Activated B cell treated with CpG ODN at 0.5 μM for 24 hours (primary cell): Measurements from ENCODE around the gene SUSD2. TPM values are rescaled to one million over a fixed set of nuclear protein-coding genes. Genes with fewer than 3 reads are reported as not detected.
A peak's percentile ranks its signal among the peaks of the same experiment; 100 is the strongest.

Experiments used
- ATAC-seq: fragments of 200-7000 bp; cut with Tn5 transposase; one replicate; pipeline ENCODE4 v1.10.0; 2021; ENCODE audit warnings: low read depth, mild to moderate bottlenecking, moderate library complexity
- CTCF ChIA-PET: fragments of 350-600 bp; sonication (Branson Sonifier 250); formaldehyde crosslinking; loops from one replicate; lab custom pipeline; 2021; ENCODE audit warnings: antibody characterized with exemption; lab: Charles Lee
- POLR2A ChIA-PET: fragments of 350-600 bp; sonication (Branson Sonifier 250); formaldehyde crosslinking; loops from one replicate; lab custom pipeline; 2021; ENCODE audit warnings: antibody characterized with exemption; lab: Charles Lee
- DNase-seq: peaks from one replicate; pipeline ENCODE4 v3.0.0; 2022
- H3K27ac Mint-ChIP-seq: one replicate; pipeline ENCODE4 v1.8.0; 2020; ENCODE audit warnings: mixed read lengths
- H3K27me3 Mint-ChIP-seq: one replicate; pipeline ENCODE4 v1.8.0; 2021; ENCODE audit warnings: mixed read lengths
- H3K36me3 Mint-ChIP-seq: one replicate; pipeline ENCODE4 v1.8.0; 2021; ENCODE audit warnings: low read depth, mixed read lengths
- H3K4me1 Mint-ChIP-seq: one replicate; pipeline ENCODE4 v1.8.0; 2021; ENCODE audit warnings: mixed read lengths
- H3K4me3 Mint-ChIP-seq: one replicate; pipeline ENCODE4 v1.8.0; 2020; ENCODE audit warnings: mild to moderate bottlenecking, mixed read lengths
- H3K9me3 Mint-ChIP-seq: one replicate; pipeline ENCODE4 v1.8.0; 2020; ENCODE audit warnings: mixed read lengths
- intact Hi-C: fragments of 100-400 bp; cut with micrococcal nuclease; formaldehyde crosslinking; loops from one replicate; pipeline ENCODE4 v1.15.1; 2024
- total RNA-seq: library from RNA; stranded (reverse); gene quantifications from 2 replicates; pipeline ENCODE4 v1.2.3, GENCODE V29; 2022
- TF ChIP-seq, protein P1 (sequence below): fragments of 200-600 bp; IDR thresholded peaks from one replicate; pipeline ENCODE4 v1.8.0; 2022; ENCODE audit warnings: antibody characterized with exemption, mild to moderate bottlenecking

The SUSD2 gene
- total RNA-seq, 1 donor from 2014 or later, result 0.93 TPM

DNA sequence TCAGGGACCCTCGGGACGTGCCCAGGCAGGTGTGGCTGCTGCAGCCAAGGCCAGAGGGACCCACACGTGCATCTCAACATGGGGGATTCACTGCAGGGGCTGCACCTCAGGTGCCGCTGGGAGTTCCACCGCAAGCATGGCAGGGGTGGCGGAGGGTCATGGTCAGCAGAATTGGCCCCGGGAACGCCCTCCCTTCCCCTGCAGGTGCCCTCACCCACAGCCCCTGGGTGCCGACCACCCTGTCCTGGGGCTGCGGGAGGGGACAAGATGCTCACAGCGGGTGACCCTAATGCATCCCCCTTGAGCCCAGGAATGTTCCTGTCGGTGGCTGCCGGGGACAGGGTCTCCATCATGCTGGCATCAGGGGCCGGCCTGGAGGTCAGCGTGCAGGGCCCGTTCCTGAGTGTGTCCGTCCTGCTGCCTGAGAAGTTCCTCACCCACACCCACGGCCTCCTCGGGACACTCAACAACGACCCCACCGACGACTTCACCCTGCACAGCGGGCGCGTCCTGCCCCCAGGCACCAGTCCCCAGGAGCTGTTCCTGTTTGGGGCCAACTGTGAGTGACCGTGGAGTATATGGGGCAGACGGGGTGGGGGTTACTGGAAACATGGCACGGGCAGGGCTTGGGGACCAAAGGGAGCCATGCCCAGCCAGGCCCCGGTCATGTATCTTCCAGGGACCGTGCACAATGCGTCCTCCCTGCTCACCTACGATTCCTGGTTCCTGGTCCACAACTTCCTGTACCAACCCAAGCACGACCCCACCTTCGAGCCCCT is 5.8 kb downstream of the SUSD2 start:
- ChIA-PET POLR2A (no interaction called here), CTCF (no interaction called here)
- Mint-ChIP-seq H3K27me3 (peaks cover 3% of the 10 kb centered on the region), H3K4me1 (peaks cover 10% of the 10 kb centered on the region), H3K36me3 (no peaks in the 10 kb centered on the region), H3K4me3 (no peak overlapping the region), H3K27ac (no peak overlapping the region), H3K9me3 (no peaks in the 10 kb centered on the region)
- TF ChIP-seq, protein P1, sequence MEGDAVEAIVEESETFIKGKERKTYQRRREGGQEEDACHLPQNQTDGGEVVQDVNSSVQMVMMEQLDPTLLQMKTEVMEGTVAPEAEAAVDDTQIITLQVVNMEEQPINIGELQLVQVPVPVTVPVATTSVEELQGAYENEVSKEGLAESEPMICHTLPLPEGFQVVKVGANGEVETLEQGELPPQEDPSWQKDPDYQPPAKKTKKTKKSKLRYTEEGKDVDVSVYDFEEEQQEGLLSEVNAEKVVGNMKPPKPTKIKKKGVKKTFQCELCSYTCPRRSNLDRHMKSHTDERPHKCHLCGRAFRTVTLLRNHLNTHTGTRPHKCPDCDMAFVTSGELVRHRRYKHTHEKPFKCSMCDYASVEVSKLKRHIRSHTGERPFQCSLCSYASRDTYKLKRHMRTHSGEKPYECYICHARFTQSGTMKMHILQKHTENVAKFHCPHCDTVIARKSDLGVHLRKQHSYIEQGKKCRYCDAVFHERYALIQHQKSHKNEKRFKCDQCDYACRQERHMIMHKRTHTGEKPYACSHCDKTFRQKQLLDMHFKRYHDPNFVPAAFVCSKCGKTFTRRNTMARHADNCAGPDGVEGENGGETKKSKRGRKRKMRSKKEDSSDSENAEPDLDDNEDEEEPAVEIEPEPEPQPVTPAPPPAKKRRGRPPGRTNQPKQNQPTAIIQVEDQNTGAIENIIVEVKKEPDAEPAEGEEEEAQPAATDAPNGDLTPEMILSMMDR, result no peak
- ATAC-seq (no peak), DNase-seq (no peak)
- intact Hi-C loops, result loop anchor here (5.0 kb wide), 1 partner anchor 60 kb away; the partner anchor contains the start of gene GGT5

DNA sequence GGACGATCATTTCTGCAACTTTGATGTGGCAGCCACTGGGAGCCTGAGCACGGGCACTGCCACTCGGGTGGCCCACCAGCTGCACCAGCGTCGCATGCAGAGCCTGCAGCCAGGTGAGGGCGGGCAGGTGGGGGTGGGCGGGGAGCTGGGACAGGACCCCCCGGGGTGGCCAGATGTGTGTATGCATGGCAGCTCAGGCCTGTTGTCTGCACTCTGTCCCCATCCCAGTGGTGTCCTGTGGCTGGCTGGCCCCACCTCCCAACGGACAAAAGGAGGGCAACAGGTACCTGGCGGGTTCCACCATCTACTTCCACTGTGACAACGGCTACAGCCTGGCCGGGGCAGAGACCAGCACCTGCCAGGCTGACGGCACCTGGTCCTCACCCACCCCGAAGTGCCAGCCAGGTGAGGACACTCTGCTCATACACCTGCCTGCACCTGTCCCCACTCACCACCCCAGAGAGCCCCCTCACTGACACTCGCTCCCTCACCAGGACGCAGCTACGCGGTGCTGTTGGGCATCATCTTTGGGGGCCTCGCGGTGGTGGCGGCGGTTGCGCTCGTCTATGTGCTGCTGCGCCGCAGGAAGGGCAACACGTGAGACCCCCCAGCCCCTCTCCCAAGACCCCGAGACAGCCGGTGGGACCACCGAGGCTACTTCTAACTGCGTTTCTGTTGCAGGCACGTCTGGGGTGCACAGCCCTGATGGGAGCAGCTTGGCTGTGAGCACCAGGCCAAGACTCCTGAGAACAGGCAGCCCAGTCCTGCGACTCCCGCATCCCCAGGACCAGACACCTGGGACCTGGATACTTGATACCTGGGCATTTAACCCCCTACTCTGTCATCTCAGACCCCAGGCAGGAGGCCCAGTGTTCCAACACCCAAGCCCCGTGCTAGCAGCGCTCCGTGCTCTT is 6.7 kb downstream of the SUSD2 start:
- CTCF ChIA-PET, result no interaction called here
- POLR2A ChIA-PET, result no interaction called here
- peaks cover 3% of the 10 kb centered on the region for H3K27me3 Mint-ChIP-seq
- H3K9me3 Mint-ChIP-seq, result no peaks in the 10 kb centered on the region
- peaks cover 10% of the 10 kb centered on the region for H3K4me1 Mint-ChIP-seq
- intact Hi-C loops, result loop anchor here (5.0 kb wide), 1 partner anchor 59 kb away; the partner anchor contains the start of gene GGT5
- ATAC-seq (no peak), DNase-seq (no peak)
- no peaks in the 10 kb centered on the region for H3K36me3 Mint-ChIP-seq
- H3K4me3 Mint-ChIP-seq, result no peak overlapping the region
- H3K27ac Mint-ChIP-seq, result no peak overlapping the region
- TF ChIP-seq, protein P1, result no peak

DNA sequence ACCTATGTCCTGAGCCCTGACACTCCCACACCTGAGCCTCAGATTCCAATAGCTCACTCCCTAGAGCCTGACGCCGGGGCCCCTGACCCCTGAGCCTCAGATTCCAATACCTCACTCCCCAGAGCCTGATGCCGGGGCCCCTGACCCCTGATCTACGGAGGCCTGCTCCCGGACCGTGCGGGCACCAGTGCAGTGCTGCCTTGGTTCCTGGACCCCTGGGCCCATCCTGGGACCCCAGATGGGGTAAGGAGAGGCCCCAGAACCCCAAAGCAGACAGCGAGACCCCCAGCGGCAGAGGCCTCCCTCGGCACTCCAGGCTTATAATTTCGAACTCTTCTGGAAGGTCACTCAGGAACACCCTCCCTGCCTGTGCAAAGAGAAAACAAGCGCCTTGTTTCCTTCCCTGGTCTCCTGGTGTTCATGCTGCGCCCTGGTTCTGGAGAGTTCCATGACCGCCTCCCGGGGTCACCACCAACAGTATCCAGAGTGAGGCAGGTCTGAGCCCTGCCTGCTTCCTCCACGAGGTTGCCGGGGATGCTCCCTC is 7.5 kb downstream of the SUSD2 start:
- Mint-ChIP-seq H3K9me3 (no peaks in the 10 kb centered on the region), H3K4me3 (no peak overlapping the region), H3K4me1 (peaks cover 2% of the 10 kb centered on the region), H3K27ac (no peak overlapping the region), H3K27me3 (peaks cover 3% of the 10 kb centered on the region), H3K36me3 (no peaks in the 10 kb centered on the region)
- ATAC-seq (no peak), DNase-seq (no peak)
- TF ChIP-seq, protein P1, result no peak
- CTCF ChIA-PET, result interaction anchor here (1.3 to 1.5 kb wide), 2 partner anchors 42 to 179 kb away, joined by 3 to 9 read pairs; no protein-coding TSS in a partner anchor
- POLR2A ChIA-PET, result no interaction called here
- intact Hi-C loops, result loop anchor here (5.0 kb wide), 1 partner anchor 59 kb away; the partner anchor contains the start of gene GGT5

DNA sequence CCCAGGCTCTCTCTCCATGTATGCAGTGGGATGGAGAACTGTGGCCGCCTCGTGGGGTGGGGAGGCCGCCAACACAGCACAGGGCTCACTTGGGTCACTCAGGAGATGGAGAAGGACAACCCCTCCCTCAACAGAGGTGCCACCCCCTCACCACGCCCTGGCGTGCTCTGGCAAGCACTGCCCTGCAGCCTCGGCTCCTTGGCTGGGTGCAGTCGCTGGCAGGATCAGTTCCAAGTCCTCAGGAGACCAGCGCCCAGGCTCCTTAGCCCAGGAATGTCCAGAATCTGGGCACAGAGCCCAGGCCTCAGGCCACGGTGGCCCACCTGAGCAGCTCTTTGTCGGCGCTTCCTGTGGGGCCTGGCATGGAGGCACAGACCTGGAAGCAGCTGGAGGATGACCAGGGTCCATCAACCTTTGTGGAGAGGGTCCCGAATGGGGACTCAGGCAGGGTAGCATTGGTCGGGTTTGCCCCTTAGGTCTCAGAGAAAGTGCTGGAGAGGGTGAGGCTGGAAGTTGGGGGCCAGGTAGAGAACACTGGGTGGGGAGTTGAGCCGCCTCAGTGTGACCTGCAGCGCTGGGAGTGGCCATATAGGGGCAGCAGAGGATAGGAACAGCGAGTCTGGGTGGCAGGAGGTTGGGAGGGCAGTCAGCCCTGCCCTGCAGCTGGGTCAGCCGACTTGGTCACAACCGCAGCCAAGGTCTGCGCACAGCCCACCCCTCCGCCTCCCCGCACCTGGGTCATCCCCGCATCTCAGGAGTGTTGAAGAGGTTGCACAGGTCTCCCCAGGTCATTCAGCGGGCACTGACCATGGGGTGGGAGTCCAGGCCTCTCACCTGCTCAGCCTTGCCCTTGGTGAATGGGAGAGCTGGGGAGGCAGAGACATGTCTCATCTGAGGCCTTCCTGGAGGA is 8.2 kb downstream of the SUSD2 start:
- POLR2A ChIA-PET, result no interaction called here
- intact Hi-C loops, result loop anchor here (5.0 kb wide), 1 partner anchor 58 kb away; the partner anchor contains the start of gene GGT5
- no peaks in the 10 kb centered on the region for H3K9me3 Mint-ChIP-seq
- DNase-seq, result peak; percentile 33
- CTCF ChIA-PET, result interaction anchor here (0.6 to 1.6 kb wide), 5 partner anchors 41 to 180 kb away, joined by 3 to 9 read pairs (median 3); no protein-coding TSS in a partner anchor
- TF ChIP-seq, protein P1, result no peak
- H3K36me3 Mint-ChIP-seq, result no peaks in the 10 kb centered on the region
- no peaks in the 10 kb centered on the region for H3K4me1 Mint-ChIP-seq
- H3K27me3 Mint-ChIP-seq, result peaks cover 3% of the 10 kb centered on the region
- H3K4me3 Mint-ChIP-seq, result no peak overlapping the region
- ATAC-seq, result peak; percentile 83
- H3K27ac Mint-ChIP-seq, result no peak overlapping the region
